Skin epidermis (tissue), 12 donors: ENCODE results near the gene GPR153.

Experiments used
- H3K27ac ChIP-seq, 21 experiments: fragments of 200-600 bp; sonication (generic) in 11 of 21; one replicate each; pipeline ENCODE4 v1.5.0; 2020; ENCODE audit warnings: mild to moderate bottlenecking in 3 of 21, inconsistent platforms in 2 of 21, moderate library complexity in 2 of 21
- H3K4me3 ChIP-seq, 7 experiments: fragments of 200-600 bp; sonication (generic) in 2 of 7; one replicate each; pipeline ENCODE4 v1.5.0; 2020; ENCODE audit warnings: inconsistent platforms in 2 of 7, mild to moderate bottlenecking in 2 of 7, moderate library complexity in 1 of 7

Gene GPR153

GRCh38 chr1:6288026-6288425 is 27.1 kb upstream of the GPR153 start:
- Histone ChIP-seq H3K4me3 (no peak overlapping the region), H3K27ac (peak overlapping the region in 9 of 21 experiments; percentile 9 to 87 (median 80))

GRCh38 chr1:6287431-6287886 is 26.6 kb upstream of the GPR153 start:
- Histone ChIP-seq H3K27ac (peak overlapping the region in 8 of 21 experiments; percentile 9 to 87 (median 72)), H3K4me3 (no peak overlapping the region)

- H3K4me3 ChIP-seq = no peak overlapping the region
- peak overlapping the region in 5 of 21 experiments; percentile 9 to 61 (median 38) for H3K27ac ChIP-seq
These were observed 26.1 kb upstream of the GPR153 start for GRCh38 chr1:6287029-6287428.

- no peak overlapping the region for H3K4me3 ChIP-seq
These were observed 25.4 kb upstream of the GPR153 start for GRCh38 chr1:6286266-6286665.

GRCh38 chr1:6285336-6285735 is 24.4 kb upstream of the GPR153 start:
- Histone ChIP-seq H3K27ac (no peak overlapping the region), H3K4me3 (no peak overlapping the region)

More at GRCh38 chr1:6286266-6286665, 25.4 kb upstream of the GPR153 start:
- no peak overlapping the region for H3K27ac ChIP-seq

- H3K27ac ChIP-seq = peak overlapping the region in 1 of 21 experiments; percentile 6
These were observed 21.8 kb upstream of the GPR153 start for GRCh38 chr1:6282577-6283270.

GRCh38 chr1:6281511-6282402 is 20.9 kb upstream of the GPR153 start:
- Histone ChIP-seq H3K4me3 (no peak overlapping the region), H3K27ac (peak overlapping the region in 3 of 21 experiments; percentile 6 to 29 (median 24))

More at GRCh38 chr1:6282577-6283270, 21.8 kb upstream of the GPR153 start:
- H3K4me3 ChIP-seq = no peak overlapping the region

GRCh38 chr1:6280761-6281451 is 20.0 kb upstream of the GPR153 start:
- no peak overlapping the region for H3K4me3 ChIP-seq
- H3K27ac ChIP-seq = peak overlapping the region in 2 of 21 experiments; percentile 24 to 29

- no peak overlapping the region for H3K4me3 ChIP-seq
- H3K27ac ChIP-seq = no peak overlapping the region
These were observed 18.9 kb upstream of the GPR153 start for GRCh38 chr1:6279613-6280383.

GRCh38 chr1:6279066-6279465 is 18.2 kb upstream of the GPR153 start:
- Histone ChIP-seq H3K27ac (no peak overlapping the region), H3K4me3 (no peak overlapping the region)

- Histone ChIP-seq H3K27ac (peak overlapping the region in 1 of 21 experiments; percentile 41), H3K4me3 (no peak overlapping the region)
These were observed 17.4 kb upstream of the GPR153 start for GRCh38 chr1:6278263-6278662.

- H3K4me3 ChIP-seq = no peak overlapping the region
These were observed 16.1 kb upstream of the GPR153 start for GRCh38 chr1:6276811-6277555.

GRCh38 chr1:6275826-6276782 is 15.2 kb upstream of the GPR153 start:
- Histone ChIP-seq H3K27ac (peak overlapping the region in 16 of 21 experiments; percentile 9 to 78 (median 63)), H3K4me3 (no peak overlapping the region)

More at GRCh38 chr1:6276811-6277555, 16.1 kb upstream of the GPR153 start:
- H3K27ac ChIP-seq = peak overlapping the region in 4 of 21 experiments; percentile 2 to 78 (median 30)

GRCh38 chr1:6274622-6275139 is 13.8 kb upstream of the GPR153 start:
- no peak overlapping the region for H3K4me3 ChIP-seq
- H3K27ac ChIP-seq = peak overlapping the region in 1 of 21 experiments; percentile 25

- Histone ChIP-seq H3K4me3 (no peak overlapping the region), H3K27ac (peak overlapping the region in 1 of 21 experiments; percentile 19)
These were observed 13.2 kb upstream of the GPR153 start for GRCh38 chr1:6274102-6274501.

GRCh38 chr1:6273380-6273891 is 12.5 kb upstream of the GPR153 start:
- Histone ChIP-seq H3K27ac (peak overlapping the region in 2 of 21 experiments; percentile 9 to 60), H3K4me3 (no peak overlapping the region)

- Histone ChIP-seq H3K4me3 (no peak overlapping the region), H3K27ac (peak overlapping the region in 3 of 21 experiments; percentile 9 to 60 (median 15))
These were observed 12.0 kb upstream of the GPR153 start for GRCh38 chr1:6272868-6273267.
